Kidney (tissue), 14 donors: ENCODE measurements around the gene CLK2. TPM values are rescaled to one million over a fixed set of nuclear protein-coding genes. Genes with fewer than 3 reads are reported as not detected.

ENCODE experiments used
- DNase-seq, 5 donors: peaks; one replicate each; pipeline ENCODE4 v3.0.0-alpha.2; 2013 to 2020
- FAIRE-seq: peaks from 2 replicates; lab custom pipeline; 2012; peaks lifted over from hg19 to GRCh38; lab: Jason Lieb, UNC
- H3K27ac ChIP-seq, 2 donors: one replicate each; pipeline ENCODE4 v1.7.0; 2013; ENCODE audit warnings: low read depth in 2 of 2, low read length in 2 of 2, inconsistent platforms in 1 of 2
- H3K27me3 ChIP-seq: one replicate; pipeline ENCODE4 v1.7.1; 2013; ENCODE audit warnings: low read length, inconsistent platforms; ENCODE audit not compliant: control insufficient read depth, insufficient read depth
- H3K36me3 ChIP-seq, 3 donors: one replicate each; pipeline versions ENCODE4 v1.7.0 to v1.7.1; 2013; ENCODE audit warnings: low read length in 3 of 3, control low read depth in 1 of 3, inconsistent platforms in 1 of 3; ENCODE audit not compliant: insufficient read depth in 3 of 3, control insufficient read depth in 2 of 3
- H3K4me1 ChIP-seq, 3 donors: one replicate each; pipeline versions ENCODE4 v1.7.0 to v1.7.1; 2013; ENCODE audit warnings: low read length in 3 of 3, inconsistent platforms in 1 of 3, low read depth in 1 of 3; ENCODE audit not compliant: control insufficient read depth in 2 of 3, insufficient read depth in 2 of 3
- H3K4me3 ChIP-seq, 3 donors: one replicate each; pipeline versions ENCODE4 v1.7.0 to v1.8.1; 2013; ENCODE audit warnings: low read length in 3 of 3, control low read depth in 1 of 3, inconsistent platforms in 1 of 3
- H3K9ac ChIP-seq, 3 donors: one replicate each; pipeline versions ENCODE4 v1.7.0 to v1.7.1; 2013; ENCODE audit warnings: low read length in 3 of 3, control low read depth in 1 of 3, inconsistent platforms in 1 of 3
- H3K9me3 ChIP-seq, 3 donors: one replicate each; pipeline versions ENCODE4 v1.7.0 to v1.7.1; 2013; ENCODE audit warnings: low read length in 3 of 3, control low read depth in 1 of 3, inconsistent platforms in 1 of 3; ENCODE audit not compliant: control insufficient read depth in 2 of 3, insufficient read depth in 1 of 3
- intact Hi-C: fragments of 100-400 bp; cut with DNase I; formaldehyde crosslinking; loops from one replicate; pipeline ENCODE4 v1.11.1; 2022
- polyA plus RNA-seq: library from polyadenylated mRNA; stranded (reverse); fragments of 350-450 nt; fragmentation: Illumina TruSeq; extraction: RNeasy Lipid Tissue Mini Kit (QIAGEN cat#74804); gene quantifications from one replicate; pipeline ENCODE4 v1.2.3, GENCODE V29; 2014; ENCODE audit warnings: low read depth, low replicate concordance; ENCODE audit not compliant: insufficient read depth
- total RNA-seq: library from RNA; stranded (reverse); fragmentation: NEBNext Ultra II Directional; extraction: Animal tissue kit (Norgen Biotek cat#: 25700); gene quantifications from one replicate; pipeline ENCODE4 v1.2.1, GENCODE V29; 2021
- TF ChIP-seq, protein P1 (sequence below): IDR thresholded peaks from 3 replicates; pipeline ENCODE4 v1.5.1; 2012; ENCODE audit warnings: mild to moderate bottlenecking, moderate library complexity, borderline replicate concordance; ENCODE audit not compliant: insufficient read depth; ENCODE audit errors: extremely low read depth
- donor health status: control.
- donor health status: control.
- donor health status: control.
- donor health status: control.
- donor health status: control.
- donor health status: DM: yes; HTN: yes; CAD: no.
- donor health status: Normal renal cell carcinoma (clear cell type).

CLK2 gene
- total and polyA plus RNA-seq, 2 donors from 2014 or later: 28.9 to 59.7 TPM

DNA sequence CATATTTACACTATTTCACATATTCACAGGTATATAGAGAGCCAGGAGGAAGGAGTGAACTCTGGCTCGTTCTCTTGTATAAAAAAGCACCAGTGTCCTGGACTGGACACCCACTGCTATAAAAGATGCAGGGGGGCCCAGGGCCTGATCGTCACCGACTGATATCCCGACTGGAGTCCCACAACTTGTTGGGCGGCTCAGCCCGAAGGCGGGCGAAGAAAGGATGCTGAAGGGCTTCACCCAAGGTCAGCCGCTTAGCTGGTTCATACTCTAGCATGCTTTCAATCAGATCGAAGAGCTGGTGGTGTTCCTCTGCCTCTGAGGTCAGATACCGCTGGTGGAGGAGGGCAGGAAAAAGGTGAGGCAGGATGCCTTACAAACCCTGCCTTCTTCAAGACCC is 10.2 kb downstream of the CLK2 start:
- no peak overlapping the region for H3K4me3 ChIP-seq
- TF ChIP-seq, protein P1, sequence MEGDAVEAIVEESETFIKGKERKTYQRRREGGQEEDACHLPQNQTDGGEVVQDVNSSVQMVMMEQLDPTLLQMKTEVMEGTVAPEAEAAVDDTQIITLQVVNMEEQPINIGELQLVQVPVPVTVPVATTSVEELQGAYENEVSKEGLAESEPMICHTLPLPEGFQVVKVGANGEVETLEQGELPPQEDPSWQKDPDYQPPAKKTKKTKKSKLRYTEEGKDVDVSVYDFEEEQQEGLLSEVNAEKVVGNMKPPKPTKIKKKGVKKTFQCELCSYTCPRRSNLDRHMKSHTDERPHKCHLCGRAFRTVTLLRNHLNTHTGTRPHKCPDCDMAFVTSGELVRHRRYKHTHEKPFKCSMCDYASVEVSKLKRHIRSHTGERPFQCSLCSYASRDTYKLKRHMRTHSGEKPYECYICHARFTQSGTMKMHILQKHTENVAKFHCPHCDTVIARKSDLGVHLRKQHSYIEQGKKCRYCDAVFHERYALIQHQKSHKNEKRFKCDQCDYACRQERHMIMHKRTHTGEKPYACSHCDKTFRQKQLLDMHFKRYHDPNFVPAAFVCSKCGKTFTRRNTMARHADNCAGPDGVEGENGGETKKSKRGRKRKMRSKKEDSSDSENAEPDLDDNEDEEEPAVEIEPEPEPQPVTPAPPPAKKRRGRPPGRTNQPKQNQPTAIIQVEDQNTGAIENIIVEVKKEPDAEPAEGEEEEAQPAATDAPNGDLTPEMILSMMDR: no peak
- FAIRE-seq (no peak), DNase-seq (peak in 1 of 5 donors; percentile 46)
- H3K27me3 ChIP-seq: no peaks in the 10 kb centered on the region
- no peak overlapping the region for H3K27ac ChIP-seq
- H3K9me3 ChIP-seq: no peaks in the 10 kb centered on the region
- H3K9ac ChIP-seq: no peak overlapping the region
- intact Hi-C loops: no loop called here
- H3K36me3 ChIP-seq: peaks cover 4 to 48% (median 24%) of the 10 kb centered on the region in 3 donors
- H3K4me1 ChIP-seq: peaks cover 0 to 15% (median 10%) of the 10 kb centered on the region in 3 donors

DNA sequence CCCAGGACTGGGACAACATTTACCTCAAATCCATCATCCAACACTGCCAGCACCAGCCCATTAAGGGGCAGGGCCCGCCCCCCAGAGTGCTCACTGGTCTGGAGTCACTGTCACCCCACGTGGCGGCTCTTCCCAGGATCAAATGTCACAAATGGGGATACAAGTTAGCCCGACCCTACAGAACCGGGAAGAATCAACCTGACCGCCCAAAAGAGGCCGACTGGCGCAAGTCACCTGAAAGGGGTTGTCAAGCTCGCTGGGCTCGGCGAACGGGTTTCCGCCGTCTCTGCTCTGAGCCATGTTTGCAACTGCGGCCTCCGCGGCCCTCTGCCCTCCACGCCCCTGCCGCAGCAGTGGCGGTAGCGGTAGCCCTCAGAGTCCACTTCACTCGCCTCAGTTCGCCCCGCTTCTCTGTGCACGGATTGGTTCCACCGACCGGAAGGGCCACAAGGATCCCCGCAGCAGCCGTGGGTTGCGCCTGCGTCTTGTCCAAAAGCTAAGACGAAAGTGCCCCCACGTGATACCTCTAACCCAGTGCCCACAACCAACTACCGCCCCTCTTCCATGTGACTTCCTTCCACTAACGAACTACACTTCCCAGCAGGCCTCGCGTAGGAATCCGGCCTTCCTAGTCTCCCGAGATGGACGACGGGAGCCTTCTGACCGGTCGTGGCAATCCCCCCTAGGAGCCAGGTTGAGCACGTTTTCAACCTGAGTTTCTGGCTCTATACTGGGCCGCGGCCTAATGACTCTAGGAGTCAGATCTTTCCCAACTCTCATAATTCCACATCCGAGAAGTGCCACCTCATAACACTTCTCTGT is 11.2 kb downstream of the CLK2 start, which contains the start of gene SCAMP3:
Gene SCAMP3 (minus strand): TSS at position 509 of the 822 bp plus-strand sequence. CDS start 209 bp downstream, at position 300.
- TF ChIP-seq, protein P1: no peak
- Histone ChIP-seq H3K9me3 (no peaks in the 10 kb centered on the region), H3K4me3 (peak within 1 kb of the TSS; percentile 84 to 99 (median 92)), H3K9ac (peak within 1 kb of the TSS; percentile 62 to 96 (median 86)), H3K27ac (peak within 1 kb of the TSS; percentile 44 to 66), H3K4me1 (peaks cover 0 to 15% (median 10%) of the 10 kb centered on the region in 3 donors), H3K36me3 (peaks cover 2 to 38% (median 24%) of the 10 kb centered on the region in 3 donors), H3K27me3 (no peaks in the 10 kb centered on the region)
- intact Hi-C loops: no loop called here
- FAIRE-seq (peak; percentile 15), DNase-seq (peak; percentile 96 to 99 (median 97))

DNA sequence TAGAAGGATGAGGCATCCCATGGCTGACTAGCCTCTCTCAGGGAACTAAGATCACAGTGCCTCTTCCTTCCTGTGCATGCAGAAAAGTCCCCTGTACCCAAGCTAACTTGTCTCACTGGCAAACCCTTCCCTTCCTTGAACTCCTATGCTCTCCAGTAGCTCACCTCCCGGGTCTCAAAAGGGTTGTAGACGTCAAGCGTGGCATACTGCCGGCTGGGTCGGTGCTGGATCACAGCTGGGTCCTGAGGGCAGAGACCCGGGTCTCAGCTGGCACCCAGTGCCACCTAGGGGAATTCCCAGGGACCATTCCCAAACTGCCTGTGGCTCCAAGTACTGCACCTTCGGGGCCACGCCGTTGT is 11.8 kb downstream of the CLK2 start:
- Histone ChIP-seq H3K4me3 (peak overlapping the region; percentile 84 to 99 (median 92)), H3K4me1 (peaks cover 0 to 15% (median 10%) of the 10 kb centered on the region in 3 donors), H3K9ac (peak overlapping the region; percentile 62 to 96 (median 86)), H3K9me3 (no peaks in the 10 kb centered on the region), H3K36me3 (peaks cover 2 to 32% (median 22%) of the 10 kb centered on the region in 3 donors), H3K27me3 (no peaks in the 10 kb centered on the region), H3K27ac (peak overlapping the region; percentile 44 to 66)
- FAIRE-seq (no peak), DNase-seq (no peak)
- TF ChIP-seq, protein P1: no peak
- intact Hi-C loops: no loop called here
